Neural progenitor cell (in vitro differentiated cells): ENCODE data around the gene METTL8.

Experiments used
- CTCF ChIP-seq: fragments of 200-600 bp; sonication (generic); IDR thresholded peaks from 2 replicates; pipeline ENCODE4 v1.5.1; 2017; ENCODE audit warnings: antibody characterized with exemption, mild to moderate bottlenecking
- EZH2 ChIP-seq: fragments of 200-600 bp; sonication (generic); IDR thresholded peaks from 2 replicates; pipeline ENCODE4 v1.6.1; 2017; ENCODE audit warnings: antibody characterized with exemption, mild to moderate bottlenecking, moderate library complexity

GRCh38 chr2:171322928-171323327, 110.9 kb downstream of the METTL8 start:
- TF ChIP-seq CTCF (no peak), EZH2 (no peak)
